Measurements from ENCODE around the gene TRABD2B.

GRCh38 chr1:47873337-47873736 is 123.8 kb downstream of the TRABD2B start:
- TF ChIP-seq ZBTB7A (IDR thresholded peaks at IDR 0.05; ENCODE audit: low read depth) (no peak), TAF1 (IDR thresholded peaks at IDR 0.05; ENCODE audit: low read depth) (no peak), EP300 (IDR thresholded peaks at IDR 0.05; ENCODE audit: borderline replicate concordance) (no peak), EGR1 (IDR thresholded peaks at IDR 0.05) (no peak), CREB1 (IDR thresholded peaks at IDR 0.05; ENCODE audit: low read depth) (no peak), RAD21 (IDR thresholded peaks at IDR 0.05; ENCODE audit: low read depth) (no peak), NFIC (IDR thresholded peaks at IDR 0.05) (no peak), YY1 (IDR thresholded peaks at IDR 0.05; ENCODE audit: low read depth) (no peak)
- TF ChIP-seq, protein P1, sequence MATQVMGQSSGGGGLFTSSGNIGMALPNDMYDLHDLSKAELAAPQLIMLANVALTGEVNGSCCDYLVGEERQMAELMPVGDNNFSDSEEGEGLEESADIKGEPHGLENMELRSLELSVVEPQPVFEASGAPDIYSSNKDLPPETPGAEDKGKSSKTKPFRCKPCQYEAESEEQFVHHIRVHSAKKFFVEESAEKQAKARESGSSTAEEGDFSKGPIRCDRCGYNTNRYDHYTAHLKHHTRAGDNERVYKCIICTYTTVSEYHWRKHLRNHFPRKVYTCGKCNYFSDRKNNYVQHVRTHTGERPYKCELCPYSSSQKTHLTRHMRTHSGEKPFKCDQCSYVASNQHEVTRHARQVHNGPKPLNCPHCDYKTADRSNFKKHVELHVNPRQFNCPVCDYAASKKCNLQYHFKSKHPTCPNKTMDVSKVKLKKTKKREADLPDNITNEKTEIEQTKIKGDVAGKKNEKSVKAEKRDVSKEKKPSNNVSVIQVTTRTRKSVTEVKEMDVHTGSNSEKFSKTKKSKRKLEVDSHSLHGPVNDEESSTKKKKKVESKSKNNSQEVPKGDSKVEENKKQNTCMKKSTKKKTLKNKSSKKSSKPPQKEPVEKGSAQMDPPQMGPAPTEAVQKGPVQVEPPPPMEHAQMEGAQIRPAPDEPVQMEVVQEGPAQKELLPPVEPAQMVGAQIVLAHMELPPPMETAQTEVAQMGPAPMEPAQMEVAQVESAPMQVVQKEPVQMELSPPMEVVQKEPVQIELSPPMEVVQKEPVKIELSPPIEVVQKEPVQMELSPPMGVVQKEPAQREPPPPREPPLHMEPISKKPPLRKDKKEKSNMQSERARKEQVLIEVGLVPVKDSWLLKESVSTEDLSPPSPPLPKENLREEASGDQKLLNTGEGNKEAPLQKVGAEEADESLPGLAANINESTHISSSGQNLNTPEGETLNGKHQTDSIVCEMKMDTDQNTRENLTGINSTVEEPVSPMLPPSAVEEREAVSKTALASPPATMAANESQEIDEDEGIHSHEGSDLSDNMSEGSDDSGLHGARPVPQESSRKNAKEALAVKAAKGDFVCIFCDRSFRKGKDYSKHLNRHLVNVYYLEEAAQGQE (IDR thresholded peaks at IDR 0.05; ENCODE audit: low read depth) = no peak
- TF ChIP-seq, protein P2, sequence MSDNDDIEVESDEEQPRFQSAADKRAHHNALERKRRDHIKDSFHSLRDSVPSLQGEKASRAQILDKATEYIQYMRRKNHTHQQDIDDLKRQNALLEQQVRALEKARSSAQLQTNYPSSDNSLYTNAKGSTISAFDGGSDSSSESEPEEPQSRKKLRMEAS (IDR thresholded peaks at IDR 0.05) = no peak
